Measurements from ENCODE around the gene PRPH2. TPM values are rescaled to one million over a fixed set of nuclear protein-coding genes. Genes with fewer than 3 reads are reported as not detected.
"Not testable (repeated sequence)": the region's sequence is repeated elsewhere in the genome, so short reads cannot be mapped to it uniquely, and the experiment has no call there.

The PRPH2 gene
- polyA plus RNA-seq, 1 donor, result 5.1 TPM

- no peak for DNase-seq
Measured at GRCh38 chr6:42696526-42697267, 25.7 kb downstream of the PRPH2 start.

- DNase-seq, result no peak
Measured at GRCh38 chr6:42694586-42694985, 27.8 kb downstream of the PRPH2 start.

GRCh38 chr6:42693725-42694323 lies 28.6 kb downstream of the PRPH2 start:
- DNase-seq, result no peak

- DNase-seq, result no peak
Measured at GRCh38 chr6:42692137-42692911, 30.1 kb downstream of the PRPH2 start.

- no peak for DNase-seq
Measured at GRCh38 chr6:42690872-42691271, 31.5 kb downstream of the PRPH2 start.

GRCh38 chr6:42690151-42690702 lies 32.2 kb downstream of the PRPH2 start:
- no peak for DNase-seq

GRCh38 chr6:42689371-42689770 lies 33.0 kb downstream of the PRPH2 start:
- DNase-seq, result no peak

GRCh38 chr6:42688281-42688680 lies 34.1 kb downstream of the PRPH2 start:
- no peak for DNase-seq

- DNase-seq, result no peak
Measured at GRCh38 chr6:42679358-42679757, 43.0 kb downstream of the PRPH2 start.

- DNase-seq, result no peak
Measured at GRCh38 chr6:42674780-42675179, 47.6 kb downstream of the PRPH2 start.

- not testable (repeated sequence) for DNase-seq
Measured at GRCh38 chr6:42674368-42674767, 48.0 kb downstream of the PRPH2 start.

- no peak for DNase-seq
Measured at GRCh38 chr6:42664718-42665117, 57.7 kb downstream of the PRPH2 start.

GRCh38 chr6:42661540-42662153 lies 60.8 kb downstream of the PRPH2 start:
- DNase-seq, result peak; percentile 77

GRCh38 chr6:42659806-42660205 lies 62.6 kb downstream of the PRPH2 start:
- DNase-seq, result no peak

GRCh38 chr6:42653851-42654250 lies 68.5 kb downstream of the PRPH2 start:
- DNase-seq, result no peak

- DNase-seq, result no peak
Measured at GRCh38 chr6:42652024-42652746, 70.2 kb downstream of the PRPH2 start.

Other genes with a start within 250 kb of the PRPH2 start
- gene UBR2, start 158.6 kb downstream of the PRPH2 start, polyA plus RNA-seq (ENCODE audit: insufficient read length), result 17.2 TPM
- gene TBCC, start 23.5 kb upstream of the PRPH2 start, polyA plus RNA-seq (ENCODE audit: insufficient read length), result 13.0 TPM
- 14.5 TPM for gene BICRAL, start 59.5 kb upstream of the PRPH2 start, polyA plus RNA-seq (ENCODE audit: insufficient read length)
- 71.8 TPM for gene RPL7L1, start 157.0 kb upstream of the PRPH2 start, polyA plus RNA-seq (ENCODE audit: insufficient read length)
- not detected for gene PTCRA, start 193.5 kb upstream of the PRPH2 start, polyA plus RNA-seq (ENCODE audit: insufficient read length)
- 29.5 TPM for gene CNPY3, start 206.9 kb upstream of the PRPH2 start, polyA plus RNA-seq (ENCODE audit: insufficient read length)
- 0.49 TPM for gene GNMT, start 238.2 kb upstream of the PRPH2 start, polyA plus RNA-seq (ENCODE audit: insufficient read length)